Loucy (cell line): ENCODE results near the gene SPINT2.

Source experiments
- H2AFZ ChIP-seq: fragments of 200-600 bp; sonication (generic); 2 replicates; pipeline ENCODE4 v1.6.0; 2016; ENCODE audit warnings: antibody characterized with exemption, mild to moderate bottlenecking, low read length, moderate library complexity
- H3F3A ChIP-seq: fragments of 200-600 bp; 2 replicates; pipeline ENCODE4 v1.6.0; 2016; ENCODE audit warnings: antibody characterized with exemption, low read depth, mild to moderate bottlenecking
- H3K27me3 ChIP-seq: fragments of 200-600 bp; sonication (generic); 2 replicates; pipeline ENCODE4 v1.6.1; 2014; ENCODE audit warnings: low read length, mild to moderate bottlenecking; ENCODE audit not compliant: insufficient read depth, poor library complexity, severe bottlenecking
- H3K36me3 ChIP-seq: fragments of 200-600 bp; sonication (generic); 2 replicates; pipeline ENCODE4 v1.6.1; 2016; ENCODE audit warnings: low read length; ENCODE audit not compliant: insufficient read depth
- H3K4me1 ChIP-seq: fragments of 200-600 bp; sonication (generic); 2 replicates; pipeline ENCODE4 v1.5.1; 2014; ENCODE audit warnings: low read length, mild to moderate bottlenecking; ENCODE audit not compliant: insufficient read depth, poor library complexity, severe bottlenecking
- H3K4me2 ChIP-seq: fragments of 200-600 bp; sonication (generic); 2 replicates; pipeline ENCODE4 v1.6.0; 2014; ENCODE audit warnings: antibody characterized with exemption, low read length, low read depth, mild to moderate bottlenecking; ENCODE audit not compliant: poor library complexity, severe bottlenecking
- H3K4me3 ChIP-seq: fragments of 200-600 bp; sonication (generic); 2 replicates; pipeline ENCODE4 v1.5.1; 2014; ENCODE audit warnings: low read length, mild to moderate bottlenecking, mixed read lengths; ENCODE audit not compliant: poor library complexity, severe bottlenecking
- H3K79me2 ChIP-seq: fragments of 200-600 bp; sonication (generic); 2 replicates; pipeline ENCODE4 v1.6.1; 2014; ENCODE audit warnings: low read length; ENCODE audit not compliant: insufficient read depth
- H3K9ac ChIP-seq: fragments of 200-600 bp; sonication (generic); 2 replicates; pipeline ENCODE4 v1.6.0; 2014; ENCODE audit warnings: mild to moderate bottlenecking, low read depth, low read length, moderate library complexity; ENCODE audit not compliant: poor library complexity, severe bottlenecking
- H3K9me2 ChIP-seq: fragments of 200-600 bp; sonication (generic); replicated peaks from 2 replicates; pipeline ENCODE4 v1.6.1; 2016; ENCODE audit warnings: low read depth, low read length, mixed read lengths
- H3K9me3 ChIP-seq: fragments of 200-600 bp; sonication (generic); 2 replicates; pipeline ENCODE4 v1.6.1; 2014; ENCODE audit warnings: mild to moderate bottlenecking, antibody characterized with exemption, low read length, low read depth; ENCODE audit not compliant: insufficient read depth
- H4K20me1 ChIP-seq: fragments of 200-600 bp; sonication (generic); 2 replicates; pipeline ENCODE4 v1.6.0; 2014; ENCODE audit warnings: antibody characterized with exemption, low read length, mild to moderate bottlenecking; ENCODE audit not compliant: insufficient read depth, poor library complexity, severe bottlenecking
- EZH2phosphoT487 ChIP-seq: fragments of 200-600 bp; IDR thresholded peaks from 2 replicates; pipeline ENCODE4 v1.6.1; 2018; ENCODE audit warnings: antibody characterized with exemption, mild to moderate bottlenecking, moderate library complexity, borderline replicate concordance
- TF ChIP-seq, protein P1 (sequence below): fragments of 200-600 bp; sonication (generic); conservative IDR thresholded peaks from 2 replicates; pipeline ENCODE4 v1.5.1; 2014; ENCODE audit warnings: mild to moderate bottlenecking, antibody characterized with exemption, low read length

The SPINT2 gene

DNA sequence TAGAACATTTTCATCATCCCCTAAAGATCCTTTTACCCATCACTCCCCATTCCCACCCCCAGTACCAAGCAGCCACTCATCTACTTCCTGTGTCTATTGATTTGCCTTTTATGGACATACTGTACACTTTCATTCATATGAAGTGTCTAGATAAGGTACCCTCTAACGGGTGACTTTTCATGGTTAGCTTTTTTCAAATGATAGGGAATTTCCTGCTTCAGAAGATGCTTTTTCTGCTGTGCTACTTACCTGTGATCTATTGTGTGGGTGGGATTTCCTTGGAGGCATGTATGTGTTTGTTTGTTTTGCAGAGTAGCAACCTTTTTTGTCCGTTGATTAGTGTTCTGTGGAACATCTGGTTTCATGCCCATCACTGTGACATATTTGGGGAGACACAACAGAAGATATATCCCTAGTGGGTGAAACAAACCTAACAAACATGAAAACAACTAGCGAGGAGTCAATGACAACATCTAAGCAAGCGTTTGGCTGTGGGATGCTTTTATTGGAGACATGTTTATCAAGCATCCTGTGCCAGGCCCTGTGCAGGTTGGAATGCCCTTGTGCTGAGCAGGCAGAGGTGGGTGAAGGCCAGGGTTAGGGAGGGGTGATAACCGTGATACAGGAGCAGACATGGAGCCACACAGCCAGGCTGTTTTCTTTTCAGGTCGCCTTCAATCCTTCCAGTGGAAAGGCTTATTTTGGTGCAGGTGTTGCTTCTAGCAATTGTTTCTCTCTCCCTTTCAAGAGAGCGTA lies 17.6 kb downstream of the SPINT2 start:
- H2AFZ ChIP-seq: no peak overlapping the region
- H3K4me3 ChIP-seq: peak overlapping the region; percentile 21
- H3K4me2 ChIP-seq: peak overlapping the region; percentile 34
- no peaks in the 10 kb centered on the region for H3K27me3 ChIP-seq
- H4K20me1 ChIP-seq: peaks cover 13% of the 10 kb centered on the region
- no peaks in the 10 kb centered on the region for H3K9me3 ChIP-seq
- H3K9ac ChIP-seq: peak overlapping the region; percentile 16
- peaks cover 42% of the 10 kb centered on the region; the same call in 1 of the 2 replicates for H3K36me3 ChIP-seq
- no peak for TF ChIP-seq EZH2phosphoT487
- TF ChIP-seq, protein P1, sequence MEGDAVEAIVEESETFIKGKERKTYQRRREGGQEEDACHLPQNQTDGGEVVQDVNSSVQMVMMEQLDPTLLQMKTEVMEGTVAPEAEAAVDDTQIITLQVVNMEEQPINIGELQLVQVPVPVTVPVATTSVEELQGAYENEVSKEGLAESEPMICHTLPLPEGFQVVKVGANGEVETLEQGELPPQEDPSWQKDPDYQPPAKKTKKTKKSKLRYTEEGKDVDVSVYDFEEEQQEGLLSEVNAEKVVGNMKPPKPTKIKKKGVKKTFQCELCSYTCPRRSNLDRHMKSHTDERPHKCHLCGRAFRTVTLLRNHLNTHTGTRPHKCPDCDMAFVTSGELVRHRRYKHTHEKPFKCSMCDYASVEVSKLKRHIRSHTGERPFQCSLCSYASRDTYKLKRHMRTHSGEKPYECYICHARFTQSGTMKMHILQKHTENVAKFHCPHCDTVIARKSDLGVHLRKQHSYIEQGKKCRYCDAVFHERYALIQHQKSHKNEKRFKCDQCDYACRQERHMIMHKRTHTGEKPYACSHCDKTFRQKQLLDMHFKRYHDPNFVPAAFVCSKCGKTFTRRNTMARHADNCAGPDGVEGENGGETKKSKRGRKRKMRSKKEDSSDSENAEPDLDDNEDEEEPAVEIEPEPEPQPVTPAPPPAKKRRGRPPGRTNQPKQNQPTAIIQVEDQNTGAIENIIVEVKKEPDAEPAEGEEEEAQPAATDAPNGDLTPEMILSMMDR: no peak
- no peaks in the 10 kb centered on the region for H3F3A ChIP-seq
- peaks cover 20% of the 10 kb centered on the region for H3K4me1 ChIP-seq
- peaks cover 68% of the 10 kb centered on the region for H3K79me2 ChIP-seq
- H3K9me2 ChIP-seq: no peaks in the 10 kb centered on the region

- no peak overlapping the region for H2AFZ ChIP-seq
- peaks cover 53% of the 10 kb centered on the region; the same call in 1 of the 2 replicates for H3K36me3 ChIP-seq
- peaks cover 55% of the 10 kb centered on the region; the same call in 1 of the 2 replicates for H3K79me2 ChIP-seq
- H3K27me3 ChIP-seq: no peaks in the 10 kb centered on the region
- no peaks in the 10 kb centered on the region for H3K9me2 ChIP-seq
- H3K9ac ChIP-seq: no peak overlapping the region
- H3K4me3 ChIP-seq: no peak overlapping the region
- H4K20me1 ChIP-seq: peaks cover 6% of the 10 kb centered on the region
- TF ChIP-seq EZH2phosphoT487: no peak
- TF ChIP-seq, protein P1: no peak
- H3F3A ChIP-seq: no peaks in the 10 kb centered on the region
- H3K9me3 ChIP-seq: no peaks in the 10 kb centered on the region
- no peak overlapping the region for H3K4me2 ChIP-seq
- peaks cover 20% of the 10 kb centered on the region for H3K4me1 ChIP-seq
Measured at GRCh38 chr19:38283271-38283670, 18.9 kb downstream of the SPINT2 start.

GRCh38 chr19:38284422-38284821 lies 20.0 kb downstream of the SPINT2 start:
- Histone ChIP-seq H3K9ac (no peak overlapping the region), H3K36me3 (peaks cover 60% of the 10 kb centered on the region; the same call in 1 of the 2 replicates)

More at GRCh38 chr19:38284422-38284821, 20.0 kb downstream of the SPINT2 start:
- TF ChIP-seq EZH2phosphoT487: no peak
- TF ChIP-seq, protein P1: no peak
- Histone ChIP-seq H3F3A (no peaks in the 10 kb centered on the region), H2AFZ (no peak overlapping the region), H3K9me2 (no peaks in the 10 kb centered on the region), H3K4me1 (peaks cover 20% of the 10 kb centered on the region), H3K4me3 (no peak overlapping the region), H3K79me2 (peaks cover 47% of the 10 kb centered on the region; the same call in 1 of the 2 replicates), H3K4me2 (no peak overlapping the region), H3K9me3 (no peaks in the 10 kb centered on the region), H4K20me1 (peaks cover 6% of the 10 kb centered on the region), H3K27me3 (no peaks in the 10 kb centered on the region)
